Muscle layer of colon (tissue), 2 donors: ENCODE results near the gene NR5A1.

ENCODE experiments used
- H3K27ac ChIP-seq: one replicate; pipeline ENCODE4 v1.7.0; 2013; ENCODE audit warnings: low read depth, mild to moderate bottlenecking, low read length, moderate library complexity
- H3K27me3 ChIP-seq, 2 donors: one replicate each; pipeline ENCODE4 v1.7.0; 2013; ENCODE audit warnings: low read length in 2 of 2, mild to moderate bottlenecking in 2 of 2; ENCODE audit not compliant: insufficient read depth in 2 of 2, control insufficient read depth in 1 of 2
- H3K36me3 ChIP-seq: one replicate; pipeline ENCODE4 v1.7.0; 2013; ENCODE audit warnings: mild to moderate bottlenecking, low read length; ENCODE audit not compliant: insufficient read depth
- H3K4me1 ChIP-seq: one replicate; pipeline ENCODE4 v1.7.0; 2013; ENCODE audit warnings: mild to moderate bottlenecking, low read length; ENCODE audit not compliant: insufficient read depth
- H3K4me3 ChIP-seq, 2 donors: one replicate each; pipeline ENCODE4 v1.7.0; 2013; ENCODE audit warnings: low read length in 2 of 2, low read depth in 1 of 2, mild to moderate bottlenecking in 1 of 2, moderate library complexity in 1 of 2
- H3K9ac ChIP-seq: one replicate; pipeline ENCODE4 v1.7.0; 2013; ENCODE audit warnings: low read length
- H3K9me3 ChIP-seq: one replicate; pipeline ENCODE4 v1.7.0; 2013; ENCODE audit warnings: mild to moderate bottlenecking, low read length
- donor health status: abdominal sarcoma.
- donor health status: Adenocarcinoma of cecum.

NR5A1 gene

GRCh38 chr9:124453586-124454191 is 53.5 kb downstream of the NR5A1 start:
- H3K4me1 ChIP-seq: no peaks in the 10 kb centered on the region
- H3K9me3 ChIP-seq: no peaks in the 10 kb centered on the region
- no peak overlapping the region for H3K9ac ChIP-seq
- peaks cover 11 to 43% of the 10 kb centered on the region in 2 donors for H3K27me3 ChIP-seq
- H3K36me3 ChIP-seq: no peaks in the 10 kb centered on the region
- no peak overlapping the region for H3K4me3 ChIP-seq
- H3K27ac ChIP-seq: no peak overlapping the region

GRCh38 chr9:124452841-124453585 is 54.2 kb downstream of the NR5A1 start:
- H3K36me3 ChIP-seq: no peaks in the 10 kb centered on the region
- peaks cover 11 to 43% of the 10 kb centered on the region in 2 donors for H3K27me3 ChIP-seq
- no peaks in the 10 kb centered on the region for H3K4me1 ChIP-seq
- H3K9me3 ChIP-seq: no peaks in the 10 kb centered on the region
- no peak overlapping the region for H3K9ac ChIP-seq
- H3K27ac ChIP-seq: no peak overlapping the region
- no peak overlapping the region for H3K4me3 ChIP-seq

GRCh38 chr9:124452326-124452725 is 54.9 kb downstream of the NR5A1 start:
- Histone ChIP-seq H3K36me3 (no peaks in the 10 kb centered on the region), H3K9me3 (no peaks in the 10 kb centered on the region), H3K4me3 (no peak overlapping the region), H3K27me3 (peaks cover 11 to 43% of the 10 kb centered on the region in 2 donors), H3K4me1 (no peaks in the 10 kb centered on the region), H3K27ac (no peak overlapping the region), H3K9ac (no peak overlapping the region)

- Histone ChIP-seq H3K9ac (no peak overlapping the region), H3K27me3 (peaks cover 11 to 43% of the 10 kb centered on the region in 2 donors), H3K36me3 (no peaks in the 10 kb centered on the region)
Observed at GRCh38 chr9:124450931-124451661, 56.1 kb downstream of the NR5A1 start.

GRCh38 chr9:124450241-124450924 is 56.8 kb downstream of the NR5A1 start, which contains the start of gene ADGRD2:
Gene ADGRD2, plus strand, starts transcription at chr9:124450451. Its CDS starts 1,216 bp downstream, at chr9:124451667.
- no peak within 1 kb of the TSS for H3K27ac ChIP-seq
- peaks cover 11 to 43% of the 10 kb centered on the region in 2 donors for H3K27me3 ChIP-seq
- H3K9me3 ChIP-seq: no peaks in the 10 kb centered on the region
- H3K4me3 ChIP-seq: no peak within 1 kb of the TSS
- no peaks in the 10 kb centered on the region for H3K4me1 ChIP-seq
- H3K9ac ChIP-seq: no peak within 1 kb of the TSS
- no peaks in the 10 kb centered on the region for H3K36me3 ChIP-seq

More at GRCh38 chr9:124450931-124451661, 56.1 kb downstream of the NR5A1 start:
- H3K4me1 ChIP-seq: no peaks in the 10 kb centered on the region
- H3K27ac ChIP-seq: no peak overlapping the region
- no peaks in the 10 kb centered on the region for H3K9me3 ChIP-seq
- no peak overlapping the region for H3K4me3 ChIP-seq

- Histone ChIP-seq H3K27ac (no peak overlapping the region), H3K9ac (no peak overlapping the region), H3K27me3 (peaks cover 11 to 43% of the 10 kb centered on the region in 2 donors), H3K36me3 (no peaks in the 10 kb centered on the region), H3K9me3 (no peaks in the 10 kb centered on the region), H3K4me1 (no peaks in the 10 kb centered on the region), H3K4me3 (no peak overlapping the region)
Observed at GRCh38 chr9:124449381-124450151, 57.6 kb downstream of the NR5A1 start.

- Histone ChIP-seq H3K4me3 (no peak overlapping the region), H3K36me3 (no peaks in the 10 kb centered on the region), H3K27ac (no peak overlapping the region), H3K9me3 (no peaks in the 10 kb centered on the region), H3K4me1 (no peaks in the 10 kb centered on the region), H3K27me3 (peaks cover 11 to 31% of the 10 kb centered on the region in 2 donors), H3K9ac (no peak overlapping the region)
Observed at GRCh38 chr9:124448019-124448418, 59.2 kb downstream of the NR5A1 start.

- no peak overlapping the region for H3K9ac ChIP-seq
- no peaks in the 10 kb centered on the region for H3K4me1 ChIP-seq
- no peak overlapping the region for H3K27ac ChIP-seq
- H3K27me3 ChIP-seq: peaks cover 10 to 25% of the 10 kb centered on the region in 2 donors
- no peaks in the 10 kb centered on the region for H3K36me3 ChIP-seq
- no peak overlapping the region for H3K4me3 ChIP-seq
- no peaks in the 10 kb centered on the region for H3K9me3 ChIP-seq
Observed at GRCh38 chr9:124447297-124447661, 59.9 kb downstream of the NR5A1 start.

- Histone ChIP-seq H3K9me3 (no peaks in the 10 kb centered on the region), H3K4me1 (no peaks in the 10 kb centered on the region), H3K27me3 (peaks cover 0 to 4% of the 10 kb centered on the region in 2 donors), H3K4me3 (no peak overlapping the region), H3K9ac (no peak overlapping the region), H3K27ac (no peak overlapping the region), H3K36me3 (no peaks in the 10 kb centered on the region)
Observed at GRCh38 chr9:124444166-124444565, 63.0 kb downstream of the NR5A1 start.

- H3K9ac ChIP-seq: no peak overlapping the region
- no peaks in the 10 kb centered on the region for H3K36me3 ChIP-seq
- H3K27ac ChIP-seq: no peak overlapping the region
- H3K9me3 ChIP-seq: no peaks in the 10 kb centered on the region
- H3K4me1 ChIP-seq: no peaks in the 10 kb centered on the region
- peaks cover 0 to 4% of the 10 kb centered on the region in 2 donors for H3K27me3 ChIP-seq
- H3K4me3 ChIP-seq: no peak overlapping the region
Observed at GRCh38 chr9:124443625-124444024, 63.6 kb downstream of the NR5A1 start.
